Suppressor macrophage treated with lipopolysaccharide for 4 hours (primary cell): Measurements from ENCODE around the gene FUT1.

Source experiments
- DNase-seq: peaks from one replicate; pipeline ENCODE4 v3.0.0-alpha.2; 2020

Gene FUT1

GRCh38 chr19:48715681-48716171, 36.7 kb downstream of the FUT1 start:
- DNase-seq = no peak

- DNase-seq = no peak
Measured at GRCh38 chr19:48714759-48715675, 37.4 kb downstream of the FUT1 start.

GRCh38 chr19:48713864-48714755, 38.3 kb downstream of the FUT1 start:
- peak; percentile 100 for DNase-seq

DNA sequence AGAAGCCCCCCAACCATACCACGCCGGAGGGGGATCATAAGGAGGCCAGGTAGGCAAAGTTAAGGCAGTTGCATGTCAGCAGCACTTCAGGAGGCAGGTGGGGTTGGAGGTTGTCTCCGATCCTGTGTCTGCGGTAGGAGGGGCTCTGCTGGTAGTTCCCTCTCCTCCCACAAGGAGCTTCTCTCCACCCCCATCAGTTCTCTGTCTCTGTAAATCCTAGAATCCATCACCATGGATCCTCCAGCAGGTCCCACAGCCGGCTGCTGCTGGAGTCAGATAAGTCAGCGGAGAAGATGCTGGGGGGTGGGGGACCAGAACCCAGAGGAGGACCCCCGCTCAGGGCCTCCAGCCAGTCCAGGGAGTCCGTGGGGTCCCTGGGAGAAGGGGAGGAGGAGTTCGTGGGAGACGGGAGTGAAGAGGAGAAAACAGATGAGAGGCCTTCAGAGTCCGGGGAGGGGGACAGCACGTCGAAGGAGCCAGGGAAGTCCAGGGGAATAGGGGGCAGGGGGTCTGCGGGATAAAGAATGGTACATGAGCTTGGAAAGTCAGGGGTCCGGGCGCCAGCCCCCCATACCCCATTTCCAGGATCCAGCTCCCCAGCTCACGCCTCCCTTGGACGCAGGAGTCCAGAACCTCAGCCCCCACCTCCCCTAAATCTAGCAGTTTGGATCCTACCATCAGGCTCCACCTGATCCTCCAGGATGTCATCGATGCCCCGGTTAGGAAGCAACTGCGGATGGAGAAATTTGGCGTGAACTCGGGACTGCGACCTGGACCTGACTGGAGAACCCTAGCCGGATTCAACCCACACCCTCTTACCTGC, 39.2 kb downstream of the FUT1 start:
- DNase-seq = no peak

DNA sequence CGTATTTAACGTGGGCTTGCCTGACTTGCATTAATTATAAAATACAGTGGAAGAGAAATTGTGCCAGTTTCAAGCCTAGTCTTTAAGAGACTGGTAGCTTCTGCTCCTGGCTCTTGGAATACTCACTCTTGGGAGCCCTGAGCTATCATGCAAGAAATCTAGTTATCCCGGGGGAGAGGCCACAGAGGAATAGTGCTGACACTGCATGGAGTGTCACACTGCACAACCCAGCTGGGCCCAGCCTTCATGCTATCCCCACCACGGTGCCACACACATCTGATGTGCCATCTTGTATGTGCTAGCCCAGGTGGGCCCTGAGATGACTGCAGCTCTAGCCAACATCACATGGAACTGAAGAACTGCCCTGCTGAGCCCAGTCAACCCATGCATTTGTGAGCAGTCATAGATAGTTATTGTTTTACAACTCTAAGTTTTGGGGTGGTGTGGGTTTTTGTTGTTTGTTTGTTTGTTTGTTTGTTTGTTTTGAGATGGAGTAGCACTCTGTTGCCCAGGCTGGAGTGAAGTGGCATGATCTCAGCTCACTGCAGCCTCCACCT, 41.3 kb downstream of the FUT1 start:
- DNase-seq = no peak

GRCh38 chr19:48708471-48708870, 44.0 kb downstream of the FUT1 start:
- DNase-seq = no peak

GRCh38 chr19:48705431-48705830, 47.0 kb downstream of the FUT1 start:
- DNase-seq = no peak

DNA sequence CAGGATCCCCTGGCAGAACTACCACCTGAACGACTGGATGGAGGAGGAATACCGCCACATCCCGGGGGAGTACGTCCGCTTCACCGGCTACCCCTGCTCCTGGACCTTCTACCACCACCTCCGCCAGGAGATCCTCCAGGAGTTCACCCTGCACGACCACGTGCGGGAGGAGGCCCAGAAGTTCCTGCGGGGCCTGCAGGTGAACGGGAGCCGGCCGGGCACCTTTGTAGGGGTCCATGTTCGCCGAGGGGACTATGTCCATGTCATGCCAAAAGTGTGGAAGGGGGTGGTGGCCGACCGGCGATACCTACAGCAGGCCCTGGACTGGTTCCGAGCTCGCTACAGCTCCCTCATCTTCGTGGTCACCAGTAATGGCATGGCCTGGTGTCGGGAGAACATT, 49.1 kb downstream of the FUT1 start:
- no peak for DNase-seq

- no peak for DNase-seq
Measured at GRCh38 chr19:48702701-48703100, 49.7 kb downstream of the FUT1 start.

- no peak for DNase-seq
Measured at GRCh38 chr19:48698046-48698445, 54.4 kb downstream of the FUT1 start.
